DOHH2 (cell line): ENCODE data around the gene SH2D7.

Source experiments
- CTCF ChIP-seq: fragments of 200-600 bp; sonication (generic); IDR thresholded peaks from one replicate; pipeline ENCODE4 v1.5.1; 2014; ENCODE audit warnings: antibody characterized with exemption, mild to moderate bottlenecking, low read depth, low read length; ENCODE audit not compliant: poor library complexity, severe bottlenecking
- EZH2phosphoT487 ChIP-seq: fragments of 200-600 bp; sonication (generic); IDR thresholded peaks from 2 replicates; pipeline ENCODE4 v1.6.1; 2017; ENCODE audit warnings: borderline replicate concordance, mild to moderate bottlenecking, antibody characterized with exemption, low read length, moderate library complexity, mixed read lengths

DNA sequence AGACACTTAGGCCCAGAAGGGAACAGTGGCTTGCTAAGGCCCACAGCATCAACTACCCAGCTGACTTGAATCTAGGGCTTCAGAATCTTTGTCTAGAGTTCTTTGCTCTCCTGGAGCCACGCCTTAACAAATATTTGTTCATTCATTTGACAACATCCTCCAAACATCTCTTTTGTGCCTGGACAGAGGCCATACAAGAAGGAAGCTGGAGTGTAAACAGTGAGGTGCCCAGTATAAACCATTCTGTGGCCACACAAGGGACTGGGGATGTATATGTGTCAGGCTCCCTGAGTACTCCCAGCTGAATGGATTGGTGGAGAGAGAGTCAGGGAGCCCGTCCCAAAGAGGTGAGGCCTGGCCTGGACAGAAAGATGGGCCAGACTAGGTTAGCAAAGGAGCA is 35.5 kb downstream of the SH2D7 start:
- TF ChIP-seq CTCF, result no peak
- TF ChIP-seq EZH2phosphoT487, result no peak
